Placental pericyte (primary cell): Measurements from ENCODE around the gene NNT. TPM values are rescaled to one million over a fixed set of nuclear protein-coding genes. Genes with fewer than 3 reads are reported as not detected.

ENCODE experiments used
- total RNA-seq: library from RNA; depleted of rRNA; stranded (reverse); fragments of >200 nt; gene quantifications from 2 replicates; pipeline ENCODE4 v1.2.3, GENCODE V29; 2012

NNT gene
- 36.5 and 66.4 TPM in 2 replicates for total RNA-seq

DNA sequence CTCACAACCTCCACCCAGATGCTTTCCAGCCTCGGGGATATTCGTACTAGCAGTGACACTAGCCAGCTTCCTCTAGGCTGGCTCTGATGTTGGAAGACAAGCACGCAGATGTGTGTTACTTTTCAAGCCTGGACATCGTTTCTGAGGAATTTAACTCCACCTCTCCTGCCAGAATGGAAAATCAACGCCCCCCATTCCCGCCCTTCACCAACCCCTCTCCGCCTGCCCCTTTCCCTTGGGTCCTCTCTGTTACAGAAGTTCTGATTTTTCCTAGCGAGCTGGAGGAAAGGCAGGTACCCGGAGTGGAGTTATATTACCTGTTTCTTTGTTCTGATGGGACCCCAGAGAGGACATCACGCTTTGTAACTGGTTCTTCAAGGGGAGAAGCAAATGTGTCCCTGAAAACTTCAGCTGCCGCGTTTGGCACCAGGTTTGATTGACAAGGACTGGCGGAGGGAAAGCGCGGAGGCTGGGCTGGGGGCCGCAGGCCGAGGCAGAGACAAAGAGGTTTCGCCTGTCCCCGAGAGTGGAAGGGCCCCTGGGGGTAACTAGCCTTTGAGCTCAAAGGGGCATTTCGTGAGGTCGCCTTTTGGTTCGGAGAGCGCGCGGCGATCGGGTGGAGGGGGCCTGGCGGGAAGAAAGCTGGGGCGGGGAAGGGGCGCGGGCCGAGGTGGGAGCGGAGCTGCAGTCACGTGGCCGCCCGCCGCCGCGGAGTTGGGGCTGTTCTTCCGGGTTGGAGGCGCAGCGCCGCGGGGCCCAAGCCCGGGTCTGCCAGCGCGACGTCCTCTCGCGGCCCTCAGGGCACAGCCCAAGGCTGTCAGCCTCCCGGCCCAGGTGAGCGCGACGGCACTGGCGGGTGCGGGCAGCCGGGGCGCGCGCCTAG lies at the start of gene NNT:
Gene NNT (plus strand): TSS at position 720 of the 883 bp plus-strand sequence. CDS start 6,016 bp downstream, outside the sequence.

GRCh38 chr5:43556857-43557542 lies 46.0 kb upstream of the NNT start, which contains the start of gene PAIP1:
Gene PAIP1, minus strand, starts transcription at chr5:43557077. Its CDS starts 231 bp downstream, at chr5:43556846.

Other genes with a start within 250 kb of the NNT start
- gene CCL28, start 190.8 kb upstream of the NNT start, total RNA-seq, result 4.2 and 6.3 TPM in 2 replicates
- gene TMEM267, start 119.3 kb upstream of the NNT start, total RNA-seq, result 9.6 and 17.2 TPM in 2 replicates
- gene C5orf34, start 88.0 kb upstream of the NNT start, total RNA-seq, result 0.88 and 12.0 TPM in 2 replicates
- gene PAIP1, start 46.1 kb upstream of the NNT start, total RNA-seq, result 61.7 and 107 TPM in 2 replicates